Left lobe of liver (tissue), 2 donors: ENCODE results near the gene HS3ST3B1. TPM values are rescaled to one million over a fixed set of nuclear protein-coding genes. Genes with fewer than 3 reads are reported as not detected.

Experiments
- ATAC-seq: fragments of 200-7000 bp; cut with Tn5 transposase; one replicate; pipeline ENCODE4 v1.9.1; 2020; ENCODE audit warnings: mild to moderate bottlenecking, moderate library complexity
- DNase-seq: peaks from one replicate; pipeline ENCODE4 v3.0.0-alpha.2; 2020; ENCODE audit warnings: low spot score
- total RNA-seq: library from RNA; stranded (reverse); gene quantifications from one replicate; pipeline ENCODE4 v1.2.1, GENCODE V29; 2021
- donor health status: DM: no; HTN: no; CAD: no; lungs with moderate emphysema.
- donor health status: DM: no; HTN: yes; CAD: no.

HS3ST3B1 gene
- 39.8 TPM for total RNA-seq

- ATAC-seq, result peak; percentile 69
These were observed at the start of gene HS3ST3B1 for GRCh38 chr17:14300575-14301278. Gene HS3ST3B1, plus strand, starts transcription at chr17:14301081. Its CDS starts 438 bp downstream, at chr17:14301519.

DNA sequence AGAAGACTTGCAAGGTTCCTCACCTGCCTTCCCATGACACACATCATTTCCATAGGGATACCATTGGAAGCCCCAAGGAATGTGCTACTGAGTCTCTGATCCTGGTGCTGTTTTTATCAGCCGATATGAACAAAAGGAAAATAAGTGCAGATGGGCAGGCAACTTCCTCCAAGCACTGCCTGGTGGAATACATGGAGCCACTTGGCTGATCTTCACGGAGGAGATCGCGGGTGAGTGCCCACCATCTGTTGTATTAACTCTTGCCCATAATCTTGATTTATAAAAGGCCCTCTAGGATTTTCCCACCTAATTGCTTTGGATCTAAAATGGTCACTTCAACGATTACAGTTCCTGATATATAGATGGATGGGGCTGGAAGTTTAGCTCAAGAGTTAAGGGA, 39.5 kb upstream of the HS3ST3B1 start:
- ATAC-seq (no peak), DNase-seq (no peak)

More at GRCh38 chr17:14300575-14301278, at the start of gene HS3ST3B1:
- DNase-seq, result peak; percentile 100

- ATAC-seq, result peak; percentile 57
- no peak for DNase-seq
These were observed 32.6 kb upstream of the HS3ST3B1 start for GRCh38 chr17:14268264-14268663.

- ATAC-seq (no peak), DNase-seq (no peak)
These were observed 31.4 kb upstream of the HS3ST3B1 start for GRCh38 chr17:14269473-14269872.

- DNase-seq (no peak), ATAC-seq (no peak)
These were observed 30.4 kb upstream of the HS3ST3B1 start for GRCh38 chr17:14270508-14270907.

GRCh38 chr17:14276535-14277250, 24.2 kb upstream of the HS3ST3B1 start:
- DNase-seq (no peak), ATAC-seq (peak; percentile 76)

DNA sequence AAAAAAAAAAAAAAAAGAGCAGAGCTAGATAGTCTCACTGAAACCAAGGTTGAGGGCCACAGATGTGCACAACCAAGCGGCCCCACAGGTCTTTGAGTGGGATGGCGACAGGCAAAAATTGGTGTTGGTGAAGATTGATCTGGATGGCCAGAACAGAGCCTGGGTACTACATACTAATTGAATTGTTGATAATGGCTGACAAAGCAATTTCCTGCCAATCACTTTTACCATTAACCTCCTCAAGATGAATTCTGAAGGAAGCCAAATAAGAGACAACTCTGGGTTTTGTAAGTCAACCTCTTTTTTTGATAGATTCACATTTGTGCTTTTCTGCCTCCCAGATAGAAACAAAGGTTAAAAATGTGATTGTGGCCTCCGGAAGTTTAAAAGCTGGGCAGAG, 19.4 kb upstream of the HS3ST3B1 start:
- DNase-seq (no peak), ATAC-seq (no peak)

- ATAC-seq, result no peak
- DNase-seq, result no peak
These were observed 18.2 kb upstream of the HS3ST3B1 start for GRCh38 chr17:14282726-14283125.

GRCh38 chr17:14289162-14289561, 11.7 kb upstream of the HS3ST3B1 start:
- no peak for ATAC-seq
- no peak for DNase-seq

GRCh38 chr17:14294876-14295275, 6.0 kb upstream of the HS3ST3B1 start:
- ATAC-seq (no peak), DNase-seq (no peak)

- DNase-seq (no peak), ATAC-seq (no peak)
These were observed 5.2 kb upstream of the HS3ST3B1 start for GRCh38 chr17:14295676-14296075.

DNA sequence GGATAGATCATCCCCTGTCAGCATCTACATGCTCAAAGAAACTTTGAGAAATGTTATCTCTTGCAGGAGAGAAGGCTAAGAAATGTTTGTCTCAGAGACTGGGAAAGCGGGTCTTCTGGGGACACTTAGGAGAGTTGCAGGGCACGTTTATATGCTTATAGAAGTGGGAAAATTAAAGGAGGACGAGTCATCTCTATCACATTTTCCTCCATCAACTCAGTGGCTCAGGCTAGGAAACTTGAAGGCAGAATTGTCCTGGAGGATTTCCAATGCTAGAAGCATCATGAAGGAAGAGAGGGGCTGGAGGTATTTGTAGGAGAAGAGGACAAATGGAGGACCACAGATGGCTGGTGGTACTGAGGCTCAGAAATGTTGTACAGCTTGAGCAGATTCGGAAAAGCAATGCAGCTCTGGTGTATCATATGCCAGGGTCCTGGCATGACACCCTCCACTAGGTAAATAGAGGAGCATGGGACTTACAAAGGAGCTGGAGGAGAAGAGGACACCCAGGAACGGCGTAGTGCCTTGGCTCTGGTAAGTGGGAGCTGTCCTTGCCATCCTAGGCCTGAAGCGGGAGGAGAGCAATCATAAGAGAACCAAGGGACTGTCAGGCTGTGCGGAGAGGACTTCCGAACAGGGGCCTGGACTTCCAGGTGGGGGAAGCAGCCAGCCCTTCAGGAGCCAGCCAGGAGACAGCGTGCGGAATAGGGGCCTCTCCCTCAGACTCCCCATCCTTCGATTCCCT, 4.5 kb upstream of the HS3ST3B1 start:
- DNase-seq (no peak), ATAC-seq (no peak)

GRCh38 chr17:14297161-14297851, 3.6 kb upstream of the HS3ST3B1 start:
- ATAC-seq (peak; percentile 56), DNase-seq (peak; percentile 75)

DNA sequence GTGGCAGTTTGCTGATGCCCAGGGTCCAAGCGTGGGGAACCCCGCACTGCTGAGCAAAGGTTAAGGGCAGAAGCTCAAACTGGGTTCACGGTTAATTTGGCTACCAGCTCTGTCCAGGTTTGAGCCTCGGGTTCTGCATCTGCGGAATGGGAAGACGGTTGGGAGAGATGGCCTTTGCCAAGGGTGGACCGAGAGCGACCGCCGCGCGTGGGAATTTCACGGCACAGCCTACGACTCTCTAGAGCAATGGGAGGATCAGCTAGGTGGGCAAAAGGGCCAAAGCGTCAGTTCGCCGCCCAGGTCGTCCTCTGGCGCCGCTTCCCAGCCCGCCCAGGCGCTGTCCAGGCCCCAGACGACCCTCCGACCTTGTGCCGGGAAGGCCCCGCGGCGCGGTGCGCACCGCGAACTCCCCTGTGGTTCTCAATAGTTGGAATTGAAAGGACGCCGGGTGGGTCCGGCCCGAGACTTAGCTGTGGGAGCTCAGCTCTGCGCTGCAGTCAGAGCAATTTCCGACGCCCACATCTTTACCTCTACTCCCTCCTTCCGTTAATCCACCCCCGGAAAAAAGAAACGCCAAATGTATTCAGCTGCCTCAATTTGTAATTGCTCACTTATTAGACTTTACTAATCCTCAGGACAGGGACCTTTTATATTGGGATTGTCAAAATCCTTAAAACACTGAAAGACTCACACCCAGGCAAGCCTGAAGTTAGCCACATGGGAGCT, 2.5 kb upstream of the HS3ST3B1 start:
- ATAC-seq (no peak), DNase-seq (no peak)

DNA sequence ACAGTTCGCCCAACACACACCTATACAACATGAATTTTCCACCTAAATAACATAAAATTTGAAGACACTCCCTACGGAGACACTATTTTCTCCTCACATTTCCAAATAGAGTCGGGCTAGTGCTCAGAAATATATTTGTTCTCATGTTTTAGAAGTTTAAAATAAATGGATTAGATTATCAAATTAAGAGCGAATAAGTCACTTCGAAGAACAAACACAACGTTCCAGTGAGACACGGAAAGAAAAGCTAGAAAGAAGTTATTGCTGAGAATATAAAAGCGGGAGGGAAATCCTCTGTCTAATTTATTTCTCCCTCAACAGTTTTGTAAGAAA, 2.0 kb upstream of the HS3ST3B1 start:
- ATAC-seq, result no peak
- DNase-seq, result no peak

DNA sequence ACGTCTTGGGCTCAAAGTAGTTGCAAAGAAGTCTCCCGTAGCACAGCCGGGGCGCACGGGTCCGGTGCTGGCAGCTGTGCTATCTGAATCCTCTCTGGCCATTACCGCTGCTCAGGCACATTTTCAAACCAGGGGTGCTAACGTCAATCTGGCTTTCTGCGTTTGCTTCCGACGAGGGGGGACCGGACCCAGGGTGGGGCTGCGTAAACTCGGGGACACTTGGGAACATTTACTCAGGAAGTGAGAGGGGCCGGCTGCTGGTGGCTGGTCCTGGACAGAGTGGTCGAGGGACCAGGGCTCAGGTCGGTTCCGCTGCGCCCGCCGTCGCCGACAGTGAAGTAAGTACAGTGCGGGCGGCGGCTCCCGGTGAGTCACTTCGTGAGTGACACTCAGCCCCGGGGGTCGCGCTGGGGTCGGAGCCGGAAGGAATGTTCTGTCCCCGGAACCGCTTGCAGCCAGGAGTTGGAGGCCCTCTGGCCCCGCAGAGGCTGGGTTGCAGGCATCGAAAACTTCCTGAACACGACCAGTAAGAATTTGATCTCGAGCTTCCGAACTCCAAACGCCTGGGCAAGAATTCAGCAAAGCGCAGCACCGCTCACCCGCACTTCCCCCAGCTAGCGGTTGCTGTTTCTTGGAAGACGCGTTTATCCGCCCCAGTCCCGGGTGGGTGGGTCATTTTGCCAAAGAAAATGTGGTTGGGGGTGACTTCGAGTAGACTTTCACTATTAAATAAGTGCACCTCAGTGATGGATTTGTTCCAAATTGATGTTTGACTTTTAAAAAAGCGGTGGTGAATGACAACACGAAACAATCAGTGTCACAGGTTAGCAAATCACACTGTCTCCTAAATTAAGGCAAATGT, 1.4 kb upstream of the HS3ST3B1 start:
- DNase-seq, result peak; percentile 70
- ATAC-seq, result no peak

DNA sequence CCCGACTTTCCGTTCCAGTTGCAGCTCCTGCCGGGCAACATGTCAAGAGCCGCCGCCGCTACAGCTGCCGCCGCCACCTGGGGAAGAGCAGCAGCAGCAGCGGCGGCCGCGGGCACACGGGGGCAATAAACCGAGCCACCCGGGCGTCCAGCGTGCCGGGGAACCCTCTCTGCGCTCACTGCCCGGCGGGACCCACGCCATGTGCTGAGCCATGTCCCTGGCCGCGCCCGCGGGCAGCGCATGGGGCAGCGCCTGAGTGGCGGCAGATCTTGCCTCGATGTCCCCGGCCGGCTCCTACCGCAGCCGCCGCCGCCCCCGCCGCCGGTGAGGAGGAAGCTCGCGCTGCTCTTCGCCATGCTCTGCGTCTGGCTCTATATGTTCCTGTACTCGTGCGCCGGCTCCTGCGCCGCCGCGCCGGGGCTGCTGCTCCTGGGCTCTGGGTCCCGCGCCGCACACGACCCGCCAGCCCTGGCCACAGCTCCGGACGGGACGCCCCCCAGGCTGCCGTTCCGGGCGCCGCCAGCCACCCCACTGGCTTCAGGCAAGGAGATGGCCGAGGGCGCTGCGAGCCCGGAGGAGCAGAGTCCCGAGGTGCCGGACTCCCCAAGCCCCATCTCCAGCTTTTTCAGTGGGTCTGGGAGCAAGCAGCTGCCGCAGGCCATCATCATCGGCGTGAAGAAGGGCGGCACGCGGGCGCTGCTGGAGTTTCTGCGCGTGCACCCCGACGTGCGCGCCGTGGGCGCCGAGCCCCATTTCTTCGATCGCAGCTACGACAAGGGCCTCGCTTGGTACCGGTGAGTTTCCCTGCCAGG, 604 bp downstream of the HS3ST3B1 start:
- ATAC-seq (peak; percentile 2), DNase-seq (no peak)

- DNase-seq (peak; percentile 67), ATAC-seq (no peak)
These were observed 1.2 kb downstream of the HS3ST3B1 start for GRCh38 chr17:14302091-14302430.
